K562 (cell line): ENCODE measurements around the gene MAK. TPM values are rescaled to one million over a fixed set of nuclear protein-coding genes. Genes with fewer than 3 reads are reported as not detected.

Experiments
- ATAC-seq: fragments of 200-7000 bp; cut with Tn5 transposase; 3 replicates; pipeline ENCODE4 v1.9.1; 2020; ENCODE audit warnings: moderate library complexity
- Bru-seq: library from RNA; stranded (reverse); fragments of 400-500 nt; gene quantifications from one replicate; lab custom pipeline; 2021; lab: Mats Ljungman, UMichigan
- BruChase-seq, 2 experiments: library from RNA; stranded (reverse); fragments of 400-500 nt; gene quantifications; one replicate each; lab custom pipeline; 2021; lab: Mats Ljungman, UMichigan
- BruUV-seq: library from RNA; stranded (reverse); fragments of 400-500 nt; replicated peaks from 2 replicates; lab custom pipeline; 2021; lab: Mats Ljungman, UMichigan
- CTCF ChIA-PET: fragments of 300-600 bp; formaldehyde crosslinking; extraction: SDS; loops from one replicate; lab custom pipeline; 2021; ENCODE audit warnings: low intra/inter-chr PET ratio; lab: Yijun Ruan, JAX
- POLR2A ChIA-PET: fragments of 300-600, 350-650 bp; sonication (Branson Sonifier 250); formaldehyde crosslinking; extraction: SDS; loops from one replicate; lab custom pipeline; 2021; ENCODE audit warnings: antibody characterized with exemption, inconsistent platforms; lab: Yijun Ruan, JAX
- DNase-seq, 4 experiments: peaks; one replicate each; pipeline versions ENCODE4 v3.0.0 to v3.0.0-alpha.2; 2011 to 2018; ENCODE audit warnings: low spot score in 3 of 4, mixed read lengths in 3 of 4; ENCODE audit errors: extremely low read depth in 1 of 4
- FAIRE-seq: peaks from 2 replicates; lab custom pipeline; 2011; peaks lifted over from hg19 to GRCh38; lab: Jason Lieb, UNC
- H2AFZ ChIP-seq: 2 replicates; pipeline ENCODE4 v1.6.0; 2011; ENCODE audit warnings: low read depth, low read length, control low read depth, inconsistent platforms
- H3K27ac ChIP-seq: fragments of 200-600 bp; 3 replicates; pipeline ENCODE4 v1.8.0; 2011; ENCODE audit warnings: low read depth, mild to moderate bottlenecking, control low read depth, inconsistent platforms, low read length, moderate library complexity, mixed read lengths; ENCODE audit errors: extremely low read depth
- H3K27me3 ChIP-seq, 2 experiments: fragments of 300-600 bp in 1 of 2; 2 replicates in 1 of 2; 3 replicates in 1 of 2; pipeline versions ENCODE4 v1.6.0 to v1.8.0; 2011; ENCODE audit warnings: inconsistent platforms in 2 of 2, low read length in 2 of 2, mild to moderate bottlenecking in 1 of 2, mixed read lengths in 1 of 2, moderate library complexity in 1 of 2; ENCODE audit not compliant: control insufficient read depth in 2 of 2, insufficient read depth in 2 of 2
- H3K36me3 ChIP-seq: fragments of 300-600 bp; 3 replicates; pipeline ENCODE4 v1.8.0; 2011; ENCODE audit warnings: mild to moderate bottlenecking, low read length, inconsistent platforms; ENCODE audit not compliant: control insufficient read depth, insufficient read depth
- H3K4me1 ChIP-seq, 2 experiments: fragments of 200-600 bp in 1 of 2; replicated peaks in 1 of 2; 2 replicates in 1 of 2; 3 replicates in 1 of 2; pipeline versions ENCODE4 v1.5.1 to v1.8.0; 2011; ENCODE audit warnings: inconsistent platforms in 2 of 2, low read length in 2 of 2, mild to moderate bottlenecking in 1 of 2, mixed read lengths in 1 of 2, moderate library complexity in 1 of 2; ENCODE audit not compliant: control insufficient read depth in 2 of 2, insufficient read depth in 2 of 2
- H3K4me2 ChIP-seq: 2 replicates; pipeline ENCODE4 v1.6.1; 2011; ENCODE audit warnings: low read length, control low read depth, inconsistent platforms, mixed read lengths; ENCODE audit not compliant: insufficient read depth
- H3K4me3 ChIP-seq: fragments of 200-600 bp; sonication (generic), shearing (Covaris generic); 2 replicates; pipeline ENCODE4 v1.5.1; 2016; ENCODE audit warnings: control low read depth, inconsistent platforms
- H3K79me2 ChIP-seq: fragments of 200-600 bp; 3 replicates; pipeline ENCODE4 v1.8.0; 2011; ENCODE audit warnings: low read length, inconsistent platforms; ENCODE audit not compliant: control insufficient read depth, insufficient read depth
- H3K9ac ChIP-seq, 2 experiments: 2 replicates each; pipeline versions ENCODE4 v1.6.0 to v1.6.1; 2011; ENCODE audit warnings: low read depth in 2 of 2, low read length in 2 of 2, control low read depth in 1 of 2, inconsistent platforms in 1 of 2, mild to moderate bottlenecking in 1 of 2, mixed read lengths in 1 of 2; ENCODE audit not compliant: insufficient read depth in 1 of 2
- H3K9me1 ChIP-seq: one replicate; pipeline ENCODE4 v1.6.0; 2011; ENCODE audit warnings: inconsistent platforms, mild to moderate bottlenecking, low read length, moderate library complexity; ENCODE audit not compliant: control insufficient read depth, insufficient read depth
- H3K9me3 ChIP-seq: replicated peaks from 2 replicates; pipeline ENCODE4 v1.5.1; 2011; ENCODE audit warnings: low read depth, low read length, inconsistent platforms; ENCODE audit not compliant: control insufficient read depth, insufficient read depth
- H4K20me1 ChIP-seq: replicated peaks from 2 replicates; pipeline ENCODE4 v1.6.1; 2011; ENCODE audit warnings: low read length, inconsistent platforms, mixed read lengths; ENCODE audit not compliant: control insufficient read depth, insufficient read depth
- HDAC1 ChIP-seq, 2 experiments: fragments of 450-650 bp; IDR thresholded peaks; 2 replicates each; pipeline ENCODE4 v1.6.1; 2016 to 2017; ENCODE audit warnings: inconsistent platforms in 1 of 2, mild to moderate bottlenecking in 1 of 2, moderate library complexity in 1 of 2
- HOMEZ ChIP-seq: fragments of 250-450 bp; sonication (Bioruptor Pico); IDR thresholded peaks from 2 replicates; pipeline ENCODE4 v1.4.0; 2020; ENCODE audit warnings: mild to moderate bottlenecking, moderate library complexity
- POLR2A ChIP-seq: fragments of 450-650 bp; conservative IDR thresholded peaks from 2 replicates; pipeline ENCODE4 v1.6.1; 2016
- SP1 ChIP-seq: sonication (generic); formaldehyde crosslinking; IDR thresholded peaks from 2 replicates; pipeline ENCODE4 v1.8.1; 2022; ENCODE audit warnings: mild to moderate bottlenecking, missing genetic modification reagents
- TCF7L2 ChIP-seq: fragments of 150-350 bp; IDR thresholded peaks from 2 replicates; pipeline ENCODE4 v1.6.1; 2016; ENCODE audit warnings: low read depth, mild to moderate bottlenecking, low read length, moderate library complexity
- ZBTB2 ChIP-seq: fragments of 450-650 bp; IDR thresholded peaks from 2 replicates; pipeline ENCODE4 v1.6.1; 2016; ENCODE audit warnings: antibody characterized with exemption
- WGBS: fragments of 100-300 bp; shearing (Covaris generic); methylation state at CpG from one replicate; pipeline ENCODE4 v1.1.6; 2016; ENCODE audit warnings: low coverage, mixed read lengths; ENCODE audit not compliant: insufficient coverage; ENCODE audit errors: missing lambda C conversion rate; 5-methylcytosine and 5-hydroxymethylcytosine counted together
- in situ Hi-C: fragments of 300-500 bp; cut with MboI; formaldehyde crosslinking; loops from 4 replicates; pipeline ENCODE4 v1.15.0; 2018; ENCODE audit warnings: inconsistent platforms, mixed read lengths
- intact Hi-C: fragments of 100-400 bp; cut with micrococcal nuclease; formaldehyde crosslinking; loops from 2 replicates; pipeline ENCODE4 v1.14.2; 2022
- long read RNA-seq, 3 experiments: library from polyadenylated mRNA in 2 of 3; library from RNA in 1 of 3; unstranded in 2 of 3; stranded (forward) in 1 of 3; transcript quantifications; one replicate each; pipeline ENCODE4 v2.0.0, GENCODE V29; 2019 to 2022
- polyA minus RNA-seq, 3 experiments: library from RNA; depleted of rRNA, polyadenylated mRNA; stranded (reverse); fragments of >200 nt; gene quantifications; 2 replicates each; pipeline ENCODE4 v1.2.3, GENCODE V29; 2011
- polyA plus RNA-seq, 8 experiments: library from polyadenylated mRNA; depleted of rRNA in 4 of 8; stranded (reverse) in 5 of 8; unstranded in 3 of 8; fragments of >200 nt; fragmentation: Nextera tagmentation in 2 of 8; fragmentation: Illumina TruSeq in 1 of 8; extraction: Ambion mirVana in 2 of 8; extraction: Trizol in 1 of 8; gene quantifications; 2 replicates each; pipeline versions ENCODE4 v1.2.1 to v1.2.3, GENCODE V29; 2011 to 2014; ENCODE audit warnings: inconsistent platforms in 1 of 8, missing spikeins in 1 of 8
- total RNA-seq, 7 experiments: library from RNA; depleted of rRNA in 6 of 7; stranded (reverse); fragments of >200 nt in 6 of 7; fragmentation: Illumina TruSeq in 2 of 7; extraction: Trizol in 2 of 7; gene quantifications; 2 replicates each; pipeline versions ENCODE4 v1.2.1 to v1.2.3, GENCODE V29; 2011 to 2021; ENCODE audit warnings: low replicate concordance in 1 of 7

MAK gene
- total RNA-seq (2011; cell fraction: chromatin; rRNA removed; ENCODE audit: low replicate concordance): 0.51 and 1.5 TPM in 2 replicates
- total RNA-seq (2011; cell fraction: nucleolus; rRNA removed): 0.17 and 0.26 TPM in 2 replicates
- total RNA-seq (2011; cell fraction: nucleoplasm; rRNA removed): 0.31 and 0.59 TPM in 2 replicates
- total RNA-seq (2014; rRNA removed): 0.41 TPM in 2 replicates
- total RNA-seq (2014; rRNA removed; fragmentation: Illumina TruSeq; extraction: Trizol): 0.55 and 0.67 TPM in 2 replicates
- total RNA-seq (2015; rRNA removed; fragmentation: Illumina TruSeq; extraction: Trizol): 0.41 and 0.51 TPM in 2 replicates
- total RNA-seq (2021): 0.54 and 0.64 TPM in 2 replicates
- polyA plus RNA-seq (2011; rRNA removed): 0.18 and 0.31 TPM in 2 replicates
- 0.10 TPM in 1 of 2 replicates, not detected in the other for polyA plus RNA-seq (2011; cell fraction: cytosol; rRNA removed)
- 0.14 and 0.18 TPM in 2 replicates for polyA plus RNA-seq (2011; cell fraction: nucleus; rRNA removed)
- polyA plus RNA-seq (2012): 0.43 and 0.50 TPM in 2 replicates
- polyA plus RNA-seq (2014; fragmentation: Illumina TruSeq; extraction: Trizol): 0.55 and 0.58 TPM in 2 replicates
- polyA plus RNA-seq (2014; fragmentation: Nextera tagmentation; extraction: Ambion mirVana): 1 to 10 TPM in 1 of 2 experiments, under 1 TPM in 1; 0.53 to 1.1 TPM
- 0.25 and 0.43 TPM in 2 replicates for polyA plus RNA-seq (2014; rRNA removed)
- 0.15 and 0.42 TPM in 2 replicates for polyA minus RNA-seq (2011; rRNA and poly(A)+ RNA removed)
- polyA minus RNA-seq (2011; cell fraction: cytosol; rRNA and poly(A)+ RNA removed): 0.27 and 0.38 TPM in 2 replicates
- 0.22 and 0.27 TPM in 2 replicates for polyA minus RNA-seq (2011; cell fraction: nucleus; rRNA and poly(A)+ RNA removed)
- Bru-seq, nascent RNA: percentile 48 among the genes with signal in this experiment
- BruChase-seq, experiment 1, labeled RNA remaining after a 2-hour chase: percentile 46 among the genes with signal in this experiment
- percentile 46 among the genes with signal in this experiment for BruChase-seq, experiment 2, labeled RNA remaining after a 6-hour chase
- long read RNA-seq, experiment 1, partial matches to known transcripts: 0 of 7 reads
- long read RNA-seq, experiment 1, other reads (novel, unspliced or antisense): 7 of 7 reads
- long read RNA-seq, experiment 2, partial matches to known transcripts: 0 of 2 reads
- long read RNA-seq, experiment 2, other reads (novel, unspliced or antisense): 2 of 2 reads
- long read RNA-seq, experiment 3: 0 reads

- Histone ChIP-seq H2AFZ (peak within 1 kb of the TSS; percentile 94), H3K4me1 (peaks cover 14 to 15% of the 10 kb centered on the region in 2 experiments), H3K4me2 (peak within 1 kb of the TSS; percentile 84), H3K79me2 (no peaks in the 10 kb centered on the region), H3K27me3 (no peaks in the 10 kb centered on the region), H3K4me3 (peak within 1 kb of the TSS; percentile 63), H3K9me3 (peaks cover 5% of the 10 kb centered on the region), H3K9me1 (no peaks in the 10 kb centered on the region), H3K9ac (peak within 1 kb of the TSS; percentile 69 to 91), H4K20me1 (no peaks in the 10 kb centered on the region), H3K36me3 (no peaks in the 10 kb centered on the region), H3K27ac (peak within 1 kb of the TSS; percentile 76)
- intact Hi-C loops: loop anchor here (5.0 kb wide), 1 partner anchor 49 kb away; the partner anchor contains the start of gene SYCP2L
- DNase-seq: peak; percentile 95 to 99 (median 98)
- ChIA-PET POLR2A (interaction anchor here (0.8 to 1.6 kb wide), 7 partner anchors 12 to 112 kb away, joined by 3 to 4 read pairs (median 3); no protein-coding TSS in a partner anchor), CTCF (no interaction called here)
- in situ Hi-C loops: no loop called here
- peak; percentile 95 for ATAC-seq
- no TSS peak for BruUV-seq
- WGBS: 1% methylated on average over 48 of the region's 53 CpGs
- peak; percentile 94 for FAIRE-seq
- no peak for TF ChIP-seq HOMEZ
- peak; percentile 60; the same call in 1 of the 2 replicates for TF ChIP-seq ZBTB2
- TF ChIP-seq TCF7L2: no peak
- TF ChIP-seq SP1: peak; percentile 80
- peak; percentile 84 for TF ChIP-seq POLR2A
- peak in 1 of 2 experiments; percentile 98; a peak in 2 of 4 replicates for TF ChIP-seq HDAC1 (IDR thresholded peaks at IDR 0.05)
These were observed at the start of gene MAK for GRCh38 chr6:10837995-10838793. MAK (minus strand) TSS chr6:10838539; CDS start chr6:10830648, 7,891 bp downstream.
